Measurements from ENCODE around the gene PRKN.

Gene PRKN

GRCh38 chr6:162364488-162364887 lies 363.1 kb downstream of the PRKN start:
- DNase-seq: no peak

- no peak for DNase-seq
Measured at GRCh38 chr6:162363757-162364156, 363.8 kb downstream of the PRKN start.

- no peak for DNase-seq
Measured at GRCh38 chr6:162360901-162361567, 366.5 kb downstream of the PRKN start.

- DNase-seq: no peak
Measured at GRCh38 chr6:162358625-162359024, 368.9 kb downstream of the PRKN start.

GRCh38 chr6:162345051-162345511 lies 382.5 kb downstream of the PRKN start:
- no peak for DNase-seq

GRCh38 chr6:162344646-162345010 lies 382.9 kb downstream of the PRKN start:
- no peak for DNase-seq

- DNase-seq: no peak
Measured at GRCh38 chr6:162343936-162344645, 383.5 kb downstream of the PRKN start.

- DNase-seq: no peak
Measured at GRCh38 chr6:162343198-162343935, 384.2 kb downstream of the PRKN start.

GRCh38 chr6:162337412-162337811 lies 390.2 kb downstream of the PRKN start:
- no peak for DNase-seq

GRCh38 chr6:162336359-162336758 lies 391.2 kb downstream of the PRKN start:
- DNase-seq: no peak

- no peak for DNase-seq
Measured at GRCh38 chr6:162332365-162332764, 395.2 kb downstream of the PRKN start.

- no peak for DNase-seq
Measured at GRCh38 chr6:162331911-162332310, 395.7 kb downstream of the PRKN start.

- no peak for DNase-seq
Measured at GRCh38 chr6:162325826-162326225, 401.7 kb downstream of the PRKN start.

- no peak for DNase-seq
Measured at GRCh38 chr6:162325051-162325450, 402.5 kb downstream of the PRKN start.

GRCh38 chr6:162315291-162315690 lies 412.3 kb downstream of the PRKN start:
- no peak for DNase-seq

- DNase-seq: no peak
Measured at GRCh38 chr6:162313922-162314660, 413.5 kb downstream of the PRKN start.

GRCh38 chr6:162307865-162308264 lies 419.7 kb downstream of the PRKN start:
- DNase-seq: no peak

GRCh38 chr6:162306616-162307015 lies 420.9 kb downstream of the PRKN start:
- DNase-seq: no peak

- DNase-seq: no peak
Measured at GRCh38 chr6:162301128-162301527, 426.4 kb downstream of the PRKN start.

- DNase-seq: no peak
Measured at GRCh38 chr6:162294029-162294428, 433.5 kb downstream of the PRKN start.

GRCh38 chr6:162292915-162293314 lies 434.7 kb downstream of the PRKN start:
- DNase-seq: no peak

GRCh38 chr6:162290846-162291465 lies 436.6 kb downstream of the PRKN start:
- no peak for DNase-seq

- DNase-seq: no peak
Measured at GRCh38 chr6:162289972-162290371, 437.6 kb downstream of the PRKN start.
